ENCODE data around the gene ZFP28. TPM values are rescaled to one million over a fixed set of nuclear protein-coding genes. Genes with fewer than 3 reads are reported as not detected.
A peak's percentile ranks its signal among the peaks of the same experiment; 100 is the strongest.

ZFP28 gene
- total and polyA plus RNA-seq, 2 of the 8 experiments (the other 6 are each of a cell fraction or from before 2014, with no cell fraction given), result 1.6 to 4.5 TPM

GRCh38 chr19:56594446-56594782 lies 55.7 kb downstream of the ZFP28 start:
- H3K23ac ChIP-seq (ENCODE audit: insufficient read length), result no peak overlapping the region
- WGBS, 2 experiments (ENCODE audit: extremely low coverage in 1 of 2, insufficient coverage in 1 of 2, insufficient read length in 1 of 2, insufficient replicate concordance in 2 of 2, low coverage in 1 of 2, low lambda C conversion rate in 2 of 2, missing lambda C conversion rate in 1 of 2), result 70% methylated on average over 3 of the region's 4 CpGs; no CpG with 5 or more reads in 1 of the 2 experiments
- peaks cover 0 to 18% of the 10 kb centered on the region in 2 experiments; a peak in 2 of 4 replicates for H3K79me2 ChIP-seq (ENCODE audit: control insufficient read depth in 1 of 2, insufficient read depth in 2 of 2, low read length in 2 of 2)
- H2BK120ac ChIP-seq (replicated peaks; ENCODE audit: low read depth, low read length), result no peak overlapping the region
- H3K14ac ChIP-seq (ENCODE audit: insufficient read length), result no peak overlapping the region
- no peak overlapping the region for H2BK20ac ChIP-seq (ENCODE audit: low read length)
- H2BK15ac ChIP-seq (ENCODE audit: low read length), result no peak overlapping the region
- H3K4me3 ChIP-seq (ENCODE audit: extremely low read depth in 1 of 4, insufficient read depth in 2 of 4, low read depth in 3 of 4, low read length in 4 of 4), result peak overlapping the region; percentile 76 to 99 (median 90); a peak in 5 of 8 replicates
- H3K36me3 ChIP-seq (ENCODE audit: control insufficient read depth in 2 of 4, insufficient read depth in 4 of 4, low read length in 3 of 4), result no peaks in the 10 kb centered on the region; a peak in 1 of 8 replicates
- no peak overlapping the region for H3K9ac ChIP-seq (replicated peaks in 1 of 4; ENCODE audit: extremely low read depth in 1 of 4, low read depth in 3 of 4, low read length in 3 of 4)
- H3K4me2 ChIP-seq (ENCODE audit: insufficient read depth in 1 of 2, low read depth in 2 of 2, low read length in 2 of 2), result peak overlapping the region; percentile 46 to 99; a peak in 3 of 4 replicates
- H4K5ac ChIP-seq (ENCODE audit: insufficient read length, low read depth, low read length), result no peak overlapping the region
- no peak for FAIRE-seq
- peaks cover 8% of the 10 kb centered on the region for H3K79me1 ChIP-seq (ENCODE audit: low read depth, low read length)
- peak overlapping the region; percentile 55 for H2AFZ ChIP-seq (ENCODE audit: low read length)
- peak overlapping the region; percentile 35; the same call in 1 of the 2 replicates for H2BK5ac ChIP-seq (ENCODE audit: low read depth, low read length)
- TF ChIP-seq BACH1 (IDR thresholded peaks at IDR 0.05; ENCODE audit: low read length) (no peak), ATF2 (IDR thresholded peaks at IDR 0.05; ENCODE audit: low read length) (no peak), CHD1 (IDR thresholded peaks at IDR 0.05; ENCODE audit: low read depth, low read length) (no peak), JUN (IDR thresholded peaks at IDR 0.05; ENCODE audit: low read depth, low read length) (no peak), SP2 (IDR thresholded peaks at IDR 0.05; ENCODE audit: low read length) (no peak), E2F6 (IDR thresholded peaks at IDR 0.05) (no peak), JUND (IDR thresholded peaks at IDR 0.05; ENCODE audit: low read length) (no peak), CHD2 (IDR thresholded peaks at IDR 0.05; ENCODE audit: low read length) (no peak), FOSL1 (IDR thresholded peaks at IDR 0.05; ENCODE audit: insufficient read depth, low read depth, low read length) (no peak), TBP (IDR thresholded peaks at IDR 0.05; ENCODE audit: low read depth, low read length) (no peak), BCL11A (IDR thresholded peaks at IDR 0.05; ENCODE audit: low read depth in 2 of 2, low read length in 2 of 2) (no peak)
- H3K27ac ChIP-seq (ENCODE audit: low read depth, low read length), result no peak overlapping the region
- no peak overlapping the region for H3K4ac ChIP-seq (replicated peaks; ENCODE audit: insufficient read length, low read depth, low read length)
- 0 out of 2 replicates have a peak overlapping the region, but pooled peaks have one; percentile 13 for H2AK5ac ChIP-seq (ENCODE audit: low read depth, low read length)
- no peak overlapping the region for H4K91ac ChIP-seq (replicated peaks; ENCODE audit: insufficient read length, low read length)
- no peaks in the 10 kb centered on the region for H3K27me3 ChIP-seq (replicated peaks in 1 of 4; ENCODE audit: control insufficient read depth in 3 of 4, extremely low read depth in 1 of 4, insufficient read depth in 3 of 4, low read length in 3 of 4)
- H2BK12ac ChIP-seq (ENCODE audit: low read depth, low read length), result no peak overlapping the region
- H3K23me2 ChIP-seq (ENCODE audit: low read depth, low read length), result peaks cover 14% of the 10 kb centered on the region
- POLR2A ChIA-PET (ENCODE audit: partially characterized antibody), result interaction anchor here (1.4 to 1.6 kb wide), 3 partner anchors 11 to 31 kb away, joined by 3 to 7 read pairs (median 5); no protein-coding TSS in a partner anchor
- CTCF ChIA-PET (ENCODE audit: partially characterized antibody), result interaction anchor here (0.6 kb wide), 1 partner anchor 719 kb away, joined by 3 read pairs; no protein-coding TSS in a partner anchor
- DNase-seq (ENCODE audit: low read depth in 1 of 2, low spot score in 2 of 2), result no peak
- H4K8ac ChIP-seq (ENCODE audit: extremely low read depth, insufficient read depth, low read length), result no peak overlapping the region
- peaks cover 0 to 6% of the 10 kb centered on the region in 2 experiments for H4K20me1 ChIP-seq (replicated peaks in 1 of 2; ENCODE audit: control insufficient read depth in 1 of 2, insufficient read depth in 2 of 2, low read length in 2 of 2)
- no peak overlapping the region for H3K56ac ChIP-seq (replicated peaks; ENCODE audit: insufficient read length, low read depth, low read length)
- H3K9me3 ChIP-seq (ENCODE audit: insufficient read depth in 2 of 2, low read depth in 1 of 2, low read length in 1 of 2), result peaks cover 9 to 13% of the 10 kb centered on the region in 2 experiments
- peaks cover 0 to 3% (median 1%) of the 10 kb centered on the region in 4 experiments; a peak in 2 of 7 replicates for H3K4me1 ChIP-seq (replicated peaks in 1 of 4; ENCODE audit: control insufficient read depth in 3 of 4, insufficient read depth in 4 of 4, low read length in 3 of 4)
- H3K18ac ChIP-seq (ENCODE audit: extremely low read depth, low read length), result no peak overlapping the region
